Panc1 (cell line): ENCODE results near the gene RAB8A. TPM values are rescaled to one million over a fixed set of nuclear protein-coding genes. Genes with fewer than 3 reads are reported as not detected.

Experiments used
- ATAC-seq: fragments of 200-7000 bp; cut with Tn5 transposase; 2 replicates; pipeline ENCODE4 v1.9.1; 2020; ENCODE audit warnings: mild to moderate bottlenecking, moderate library complexity
- BruUV-seq: library from RNA; stranded (reverse); fragments of 400-500 nt; replicated peaks from 2 replicates; lab custom pipeline; 2021; lab: Mats Ljungman, UMichigan
- CTCF ChIA-PET: fragments of 300-600 bp; sonication (Branson Sonifier 250); formaldehyde crosslinking; loops from one replicate; lab custom pipeline; 2022; ENCODE audit warnings: antibody characterized with exemption; lab: Charles Lee
- POLR2A ChIA-PET: fragments of 300-600 bp; sonication (Branson Sonifier 250); formaldehyde crosslinking; loops from one replicate; lab custom pipeline; 2022; ENCODE audit warnings: antibody characterized with exemption; lab: Charles Lee
- DNase-seq: peaks from one replicate; pipeline ENCODE4 v3.0.0-alpha.2; 2010; ENCODE audit warnings: low read depth, low spot score
- H3K27ac ChIP-seq: 2 replicates; pipeline ENCODE4 v1.5.1; 2011; ENCODE audit warnings: mild to moderate bottlenecking, low read length, inconsistent platforms
- H3K27me3 ChIP-seq: fragments of 200-500 bp; sonication (Bioruptor generic); 2 replicates; pipeline ENCODE4 v1.6.0; 2014; ENCODE audit warnings: low read length, inconsistent platforms; ENCODE audit not compliant: control insufficient read depth, insufficient read depth
- H3K36me3 ChIP-seq: fragments of 200-500 bp; sonication (Bioruptor generic); 2 replicates; pipeline ENCODE4 v1.5.1; 2014; ENCODE audit warnings: inconsistent platforms, mild to moderate bottlenecking, low read length, moderate library complexity; ENCODE audit not compliant: control insufficient read depth, insufficient read depth
- H3K4me1 ChIP-seq: 2 replicates; pipeline ENCODE4 v1.5.1; 2011; ENCODE audit warnings: inconsistent platforms, mild to moderate bottlenecking, low read length, moderate library complexity; ENCODE audit not compliant: control insufficient read depth, insufficient read depth
- H3K4me3 ChIP-seq, 2 experiments: 2 replicates each; pipeline ENCODE4 v1.5.1; 2011 to 2012; ENCODE audit warnings: low read depth in 2 of 2, low read length in 2 of 2, mild to moderate bottlenecking in 2 of 2, inconsistent platforms in 1 of 2, moderate library complexity in 1 of 2
- H3K9me3 ChIP-seq: fragments of 200-500 bp; sonication (Bioruptor generic); 2 replicates; pipeline ENCODE4 v1.5.1; 2014; ENCODE audit warnings: low read depth, mild to moderate bottlenecking, inconsistent platforms, low read length, moderate library complexity; ENCODE audit not compliant: control insufficient read depth, insufficient read depth
- CTCF ChIP-seq: fragments of 450-650 bp; IDR thresholded peaks from 2 replicates; pipeline ENCODE4 v1.5.1; 2017; ENCODE audit warnings: mild to moderate bottlenecking
- POLR2AphosphoS5 ChIP-seq: IDR thresholded peaks from 2 replicates; pipeline ENCODE4 v1.6.1; 2012; ENCODE audit warnings: mild to moderate bottlenecking, low read depth, low read length, moderate library complexity
- SIN3A ChIP-seq: IDR thresholded peaks from 2 replicates; pipeline ENCODE4 v1.6.1; 2012; ENCODE audit warnings: low read depth, mild to moderate bottlenecking, low read length, moderate library complexity, borderline replicate concordance; ENCODE audit not compliant: insufficient read depth
- TCF7L2 ChIP-seq: IDR thresholded peaks from 2 replicates; pipeline ENCODE4 v1.6.1; 2011; ENCODE audit warnings: mild to moderate bottlenecking, low read depth, low read length, inconsistent platforms
- in situ Hi-C: cut with HindIII; loops from 2 replicates; pipeline ENCODE4 v1.10.0; 2016; ENCODE audit warnings: low sequenced_read_pairs, low pct_unique_long_range_greater_than_20kb
- intact Hi-C: fragments of 100-400 bp; cut with micrococcal nuclease; formaldehyde crosslinking; loops from one replicate; pipeline ENCODE4 v1.10.0; 2022; ENCODE audit not compliant: unreplicated experiment
- total RNA-seq: library from RNA; stranded (reverse); gene quantifications from one replicate; pipeline ENCODE4 v1.2.1, GENCODE V29; 2021; ENCODE audit not compliant: unreplicated experiment
- TF ChIP-seq, protein P1 (sequence below), 2 experiments: IDR thresholded peaks; 2 replicates each; pipeline ENCODE4 v1.6.1; 2011 to 2012; ENCODE audit warnings: low read depth in 2 of 2, control low read depth in 1 of 2, low read length in 1 of 2, mild to moderate bottlenecking in 1 of 2, moderate library complexity in 1 of 2; ENCODE audit not compliant: insufficient read depth in 1 of 2

Gene RAB8A
- total RNA-seq, 1 experiment from 2014 or later = 75.8 TPM

- no peak overlapping the region for H3K4me3 ChIP-seq
- no TSS peak for BruUV-seq
- POLR2A ChIA-PET = no interaction called here
- no peaks in the 10 kb centered on the region for H3K36me3 ChIP-seq
- H3K9me3 ChIP-seq = no peaks in the 10 kb centered on the region
- H3K27ac ChIP-seq = no peak overlapping the region
- in situ Hi-C loops = no loop called here
- intact Hi-C loops = no loop called here
- H3K4me1 ChIP-seq = no peaks in the 10 kb centered on the region
- no peaks in the 10 kb centered on the region for H3K27me3 ChIP-seq
- DNase-seq (no peak), ATAC-seq (no peak)
- TF ChIP-seq TCF7L2 = no peak
- TF ChIP-seq, protein P1, sequence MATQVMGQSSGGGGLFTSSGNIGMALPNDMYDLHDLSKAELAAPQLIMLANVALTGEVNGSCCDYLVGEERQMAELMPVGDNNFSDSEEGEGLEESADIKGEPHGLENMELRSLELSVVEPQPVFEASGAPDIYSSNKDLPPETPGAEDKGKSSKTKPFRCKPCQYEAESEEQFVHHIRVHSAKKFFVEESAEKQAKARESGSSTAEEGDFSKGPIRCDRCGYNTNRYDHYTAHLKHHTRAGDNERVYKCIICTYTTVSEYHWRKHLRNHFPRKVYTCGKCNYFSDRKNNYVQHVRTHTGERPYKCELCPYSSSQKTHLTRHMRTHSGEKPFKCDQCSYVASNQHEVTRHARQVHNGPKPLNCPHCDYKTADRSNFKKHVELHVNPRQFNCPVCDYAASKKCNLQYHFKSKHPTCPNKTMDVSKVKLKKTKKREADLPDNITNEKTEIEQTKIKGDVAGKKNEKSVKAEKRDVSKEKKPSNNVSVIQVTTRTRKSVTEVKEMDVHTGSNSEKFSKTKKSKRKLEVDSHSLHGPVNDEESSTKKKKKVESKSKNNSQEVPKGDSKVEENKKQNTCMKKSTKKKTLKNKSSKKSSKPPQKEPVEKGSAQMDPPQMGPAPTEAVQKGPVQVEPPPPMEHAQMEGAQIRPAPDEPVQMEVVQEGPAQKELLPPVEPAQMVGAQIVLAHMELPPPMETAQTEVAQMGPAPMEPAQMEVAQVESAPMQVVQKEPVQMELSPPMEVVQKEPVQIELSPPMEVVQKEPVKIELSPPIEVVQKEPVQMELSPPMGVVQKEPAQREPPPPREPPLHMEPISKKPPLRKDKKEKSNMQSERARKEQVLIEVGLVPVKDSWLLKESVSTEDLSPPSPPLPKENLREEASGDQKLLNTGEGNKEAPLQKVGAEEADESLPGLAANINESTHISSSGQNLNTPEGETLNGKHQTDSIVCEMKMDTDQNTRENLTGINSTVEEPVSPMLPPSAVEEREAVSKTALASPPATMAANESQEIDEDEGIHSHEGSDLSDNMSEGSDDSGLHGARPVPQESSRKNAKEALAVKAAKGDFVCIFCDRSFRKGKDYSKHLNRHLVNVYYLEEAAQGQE (IDR thresholded peaks at IDR 0.05; ENCODE audit: insufficient read depth in 1 of 2, low read depth in 2 of 2, low read length in 1 of 2) = no peak
- TF ChIP-seq POLR2AphosphoS5 = no peak
- no peak for TF ChIP-seq SIN3A
- TF ChIP-seq CTCF = no peak
- CTCF ChIA-PET = interaction anchor here (0.6 kb wide), 1 partner anchor 1978 kb away, joined by 3 read pairs; no protein-coding TSS in a partner anchor
Measured at GRCh38 chr19:16148443-16149229, 36.9 kb downstream of the RAB8A start.

DNA sequence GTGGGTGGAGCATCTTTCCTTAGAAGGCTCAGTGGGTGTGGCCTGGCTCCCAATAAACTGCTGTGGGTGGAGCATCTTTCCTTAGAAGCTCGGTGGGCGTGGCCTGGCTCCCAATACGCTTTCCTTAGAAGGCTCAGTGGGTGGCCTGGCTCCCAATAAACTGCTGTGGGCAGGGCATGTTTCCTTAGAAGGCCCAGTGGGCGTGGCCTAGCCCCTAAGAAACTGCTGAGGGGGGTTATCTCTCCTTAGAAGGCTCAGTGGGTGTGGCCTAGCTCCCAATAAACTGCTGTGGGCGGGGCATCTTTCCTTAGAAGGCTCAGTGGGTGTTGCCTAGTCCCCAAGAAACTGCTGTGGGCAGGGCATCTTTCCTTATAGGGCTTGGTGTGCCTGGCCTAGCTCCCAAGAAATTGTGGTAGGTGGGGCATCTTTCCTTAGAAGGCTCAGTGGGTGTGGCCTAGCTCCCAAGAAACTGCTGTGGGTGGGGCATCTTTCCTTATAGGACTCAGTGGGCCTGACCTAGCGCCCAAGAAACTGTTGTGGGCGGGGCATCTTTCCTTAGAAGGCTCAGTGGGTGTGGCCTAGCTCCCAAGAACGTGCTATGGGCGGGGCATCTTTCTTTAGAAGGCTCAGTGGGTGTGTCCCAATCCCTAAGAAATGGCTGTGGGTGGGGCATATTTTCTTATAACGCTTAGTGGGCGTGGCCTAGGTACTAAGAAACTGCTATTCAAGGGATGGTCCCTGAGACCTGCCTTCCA, 42.1 kb downstream of the RAB8A start:
- POLR2A ChIA-PET = no interaction called here
- CTCF ChIA-PET = no interaction called here
- no TSS peak for BruUV-seq

More for the DNA sequence above, 42.1 kb downstream of the RAB8A start:
- Histone ChIP-seq H3K27ac (no peak overlapping the region), H3K36me3 (no peaks in the 10 kb centered on the region), H3K9me3 (no peaks in the 10 kb centered on the region), H3K4me1 (no peaks in the 10 kb centered on the region), H3K27me3 (no peaks in the 10 kb centered on the region), H3K4me3 (no peak overlapping the region)
- in situ Hi-C loops (no loop called here), intact Hi-C loops (no loop called here)
- no peak for TF ChIP-seq TCF7L2
- no peak for TF ChIP-seq CTCF
- TF ChIP-seq POLR2AphosphoS5 = no peak
- no peak for TF ChIP-seq SIN3A
- TF ChIP-seq, protein P1 (IDR thresholded peaks at IDR 0.05; ENCODE audit: insufficient read depth in 1 of 2, low read depth in 2 of 2, low read length in 1 of 2) = no peak
- no peak for DNase-seq
- ATAC-seq = no peak
